ENCODE measurements around the gene DDX17.

DNA sequence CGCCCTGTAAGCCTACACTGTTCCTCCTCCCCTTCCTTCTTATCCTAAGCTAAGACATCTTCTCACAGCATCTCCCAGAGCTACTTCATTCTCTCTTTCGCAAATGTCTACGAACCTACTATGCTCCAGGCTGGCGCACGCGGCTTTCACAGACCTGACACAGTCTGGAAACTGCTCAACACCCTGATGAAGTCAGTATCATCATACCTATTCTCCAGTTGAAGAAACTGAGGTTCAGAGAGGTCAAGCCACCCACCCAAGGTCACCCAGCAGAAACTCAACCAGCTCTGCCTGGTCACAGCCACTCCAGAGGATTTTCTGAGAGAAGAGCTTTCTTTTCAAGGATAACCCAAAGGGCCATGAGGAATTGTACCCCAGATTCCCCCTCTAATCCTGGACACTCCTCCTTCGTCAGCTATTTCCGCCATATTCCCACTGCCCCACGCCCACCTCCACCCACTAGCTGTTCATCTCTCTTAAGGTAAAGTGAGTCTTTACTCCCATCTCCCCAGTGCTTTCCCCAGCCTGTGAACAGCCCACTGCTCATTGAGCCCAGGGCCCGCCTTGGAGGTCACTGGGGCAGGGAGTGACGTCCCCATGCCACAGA, 52.9 kb downstream of the DDX17 start:
- no peak for TF ChIP-seq CTCF (conservative IDR thresholded peaks at IDR 0.05)
- TF ChIP-seq ZFX (IDR thresholded peaks at IDR 0.05), result no peak
